ENCODE measurements around the gene BICD2. TPM values are rescaled to one million over a fixed set of nuclear protein-coding genes. Genes with fewer than 3 reads are reported as not detected.
A peak's percentile ranks its signal among the peaks of the same experiment; 100 is the strongest.

The BICD2 gene
- total and polyA plus RNA-seq, 9 of the 15 experiments (the other 6 are each of a cell fraction or from before 2014, with no cell fraction given): 3.6 to 23.4 (median 11.8) TPM

- TF ChIP-seq BACH1 (tag; IDR thresholded peaks at IDR 0.05): no peak
- TF ChIP-seq ZNF699 (CRISPR knock-in tag; IDR thresholded peaks at IDR 0.05; ENCODE audit: insufficient replicate concordance): no peak
- TF ChIP-seq FOXJ3 (CRISPR knock-in tag; IDR thresholded peaks at IDR 0.05): no peak
- ChIA-PET CTCF (ENCODE audit: low intra/inter-chr PET ratio) (interaction anchor here (1.8 kb wide), 1 partner anchor 62 kb away, joined by 7 read pairs; no protein-coding TSS in a partner anchor), POLR2A (interaction anchor here (0.9 kb wide), 1 partner anchor 12 kb away, joined by 3 read pairs; no protein-coding TSS in a partner anchor)
- Histone ChIP-seq H3K9me3 (replicated peaks; ENCODE audit: control insufficient read depth, insufficient read depth, low read depth, low read length) (no peaks in the 10 kb centered on the region), H3K79me2 (ENCODE audit: control insufficient read depth, insufficient read depth, low read length) (peaks cover 32% of the 10 kb centered on the region), H3K9me1 (ENCODE audit: control insufficient read depth, insufficient read depth, low read length) (peaks cover 4% of the 10 kb centered on the region), H3K4me3 (no peak overlapping the region), H3K9ac (ENCODE audit: insufficient read depth in 1 of 2, low read depth in 2 of 2, low read length in 2 of 2) (peak overlapping the region in 1 of 2 experiments; percentile 8; a peak in 1 of 4 replicates), H3K27ac (ENCODE audit: extremely low read depth, low read depth, low read length) (no peak overlapping the region), H3K4me1 (replicated peaks in 1 of 2; ENCODE audit: control insufficient read depth in 2 of 2, insufficient read depth in 2 of 2, low read length in 2 of 2) (peaks cover 0 to 5% of the 10 kb centered on the region in 2 experiments; a peak in 1 of 5 replicates), H3K27me3 (ENCODE audit: control insufficient read depth in 2 of 2, insufficient read depth in 2 of 2, low read length in 2 of 2) (no peaks in the 10 kb centered on the region), H3K4me2 (ENCODE audit: insufficient read depth, low read length) (no peak overlapping the region), H4K20me1 (replicated peaks; ENCODE audit: control insufficient read depth, insufficient read depth, low read length) (peaks cover 18% of the 10 kb centered on the region), H2AFZ (ENCODE audit: low read depth, low read length) (no peak overlapping the region), H3K36me3 (ENCODE audit: control insufficient read depth, insufficient read depth, low read length) (peaks cover 27% of the 10 kb centered on the region)
- in situ Hi-C loops (cut with MboI): loop anchor here (5.0 kb wide), 1 partner anchor 63 kb away; no protein-coding TSS in a partner anchor
- BruUV-seq (replicated peaks): no TSS peak
- FAIRE-seq (no peak), ATAC-seq (no peak), DNase-seq (ENCODE audit: extremely low read depth in 1 of 4, low spot score in 3 of 4) (no peak)
- intact Hi-C loops (cut with micrococcal nuclease): loop anchor here (1.0 kb wide), 1 partner anchor 60 kb away; no protein-coding TSS in a partner anchor
- 76% methylated on average over 6 of the region's 9 CpGs for WGBS (ENCODE audit: insufficient coverage, low coverage, missing lambda C conversion rate)
Observed at GRCh38 chr9:92729735-92730155, 34.9 kb downstream of the BICD2 start.
